ENCODE data around the gene DPEP2. TPM values are rescaled to one million over a fixed set of nuclear protein-coding genes. Genes with fewer than 3 reads are reported as not detected.

Gene DPEP2
- total and polyA plus RNA-seq, 10 of the 15 experiments (the other 5 are each of a cell fraction or from before 2014, with no cell fraction given) = 0.04 to 4.0 (median 2.1) TPM

DNA sequence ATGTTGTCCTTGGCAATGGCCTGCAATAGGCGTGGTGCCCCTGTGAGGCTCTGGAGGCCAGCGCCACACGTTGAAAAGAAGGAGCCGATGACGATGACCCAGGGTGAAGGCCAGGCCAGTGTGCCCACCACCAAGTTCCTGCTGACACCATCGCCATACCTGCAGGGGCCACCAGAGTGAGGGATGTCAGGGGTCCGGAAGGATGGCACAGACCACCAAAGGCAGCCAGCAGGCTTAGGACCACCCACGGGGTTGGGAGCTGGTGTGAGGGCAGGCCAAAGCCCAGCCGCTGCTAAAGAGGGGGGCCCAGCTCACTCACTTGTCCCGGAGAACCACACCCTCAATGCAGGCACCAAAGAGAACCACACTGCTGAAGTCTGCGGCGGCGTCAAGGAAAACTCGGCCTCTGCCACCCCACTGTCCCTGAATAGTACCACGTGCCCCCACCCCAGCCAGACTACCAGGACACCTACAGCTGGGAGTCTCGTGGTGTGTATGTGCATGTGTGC lies 48.9 kb downstream of the DPEP2 start:
- Histone ChIP-seq H3K9ac (ENCODE audit: control insufficient read depth, insufficient read depth, low read length) (no peak overlapping the region), H3K4me1 (ENCODE audit: control insufficient read depth, insufficient read depth, low read length) (peaks cover 3% of the 10 kb centered on the region; the same call in 1 of the 2 replicates), H3K27ac (ENCODE audit: control insufficient read depth, insufficient read depth) (no peak overlapping the region), H3K36me3 (ENCODE audit: control insufficient read depth in 2 of 2, insufficient read depth in 2 of 2, low read length in 1 of 2) (peaks cover 0 to 11% of the 10 kb centered on the region in 2 experiments; a peak in 3 of 4 replicates), H3K27me3 (replicated peaks in 1 of 2; ENCODE audit: control insufficient read depth in 2 of 2, insufficient read depth in 2 of 2, low read length in 1 of 2) (no peaks in the 10 kb centered on the region), H4K20me1 (ENCODE audit: control insufficient read depth, insufficient read depth) (no peaks in the 10 kb centered on the region), H3K4me2 (ENCODE audit: control insufficient read depth, insufficient read depth) (no peak overlapping the region), H2AFZ (ENCODE audit: control insufficient read depth, low read depth, low read length) (no peak overlapping the region), H3K4me3 (no peak overlapping the region), H3K9me3 (replicated peaks; ENCODE audit: control insufficient read depth, insufficient read depth, low read length) (no peaks in the 10 kb centered on the region), H3K79me2 (ENCODE audit: control insufficient read depth, insufficient read depth, low read length) (no peaks in the 10 kb centered on the region)
- in situ Hi-C loops (cut with MboI) = no loop called here
- intact Hi-C loops (cut with micrococcal nuclease; ENCODE audit: unreplicated experiment) = no loop called here
- SMC1A ChIA-PET (ENCODE audit: uncharacterized antibody, unreplicated experiment) = no interaction called here
- POLR2A ChIA-PET = no interaction called here
- no peak for DNase-seq (ENCODE audit: low read depth, low spot score)
- 81% methylated on average over 16 of the region's 16 CpGs for WGBS (ENCODE audit: insufficient coverage, insufficient replicate concordance, low lambda C conversion rate, missing lambda C conversion rate)
- no peak for FAIRE-seq
- CTCF ChIA-PET = interaction anchor here (1.4 kb wide), 1 partner anchor 66 kb away, joined by 3 read pairs; the partner anchor contains the start of gene NRN1L
- no peak for ATAC-seq
- RAD21 ChIA-PET (ENCODE audit: unreplicated experiment) = no interaction called here
- TF ChIP-seq, protein P1, sequence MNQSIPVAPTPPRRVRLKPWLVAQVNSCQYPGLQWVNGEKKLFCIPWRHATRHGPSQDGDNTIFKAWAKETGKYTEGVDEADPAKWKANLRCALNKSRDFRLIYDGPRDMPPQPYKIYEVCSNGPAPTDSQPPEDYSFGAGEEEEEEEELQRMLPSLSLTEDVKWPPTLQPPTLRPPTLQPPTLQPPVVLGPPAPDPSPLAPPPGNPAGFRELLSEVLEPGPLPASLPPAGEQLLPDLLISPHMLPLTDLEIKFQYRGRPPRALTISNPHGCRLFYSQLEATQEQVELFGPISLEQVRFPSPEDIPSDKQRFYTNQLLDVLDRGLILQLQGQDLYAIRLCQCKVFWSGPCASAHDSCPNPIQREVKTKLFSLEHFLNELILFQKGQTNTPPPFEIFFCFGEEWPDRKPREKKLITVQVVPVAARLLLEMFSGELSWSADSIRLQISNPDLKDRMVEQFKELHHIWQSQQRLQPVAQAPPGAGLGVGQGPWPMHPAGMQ (IDR thresholded peaks at IDR 0.05; ENCODE audit: borderline replicate concordance) = no peak
- no peak for TF ChIP-seq ZNF207 (IDR thresholded peaks at IDR 0.05; ENCODE audit: borderline replicate concordance)
- no peak for TF ChIP-seq PAX5 (IDR thresholded peaks at IDR 0.05; ENCODE audit: borderline replicate concordance, low read depth, low read length)
- no peak for TF ChIP-seq SREBF2 (IDR thresholded peaks at IDR 0.05; ENCODE audit: low read length)
- no peak for TF ChIP-seq CUX1 (IDR thresholded peaks at IDR 0.05; ENCODE audit: insufficient replicate concordance, low read depth, low read length)
- no peak for TF ChIP-seq GABPA (IDR thresholded peaks at IDR 0.05; ENCODE audit: low read depth)
- BruUV-seq (replicated peaks) = no TSS peak

Data from GM12878 (cell line).